IMR-90 (cell line): Measurements from ENCODE around the gene LRRC4C. TPM values are rescaled to one million over a fixed set of nuclear protein-coding genes. Genes with fewer than 3 reads are reported as not detected.

ENCODE experiments used
- ATAC-seq: fragments of 200-7000 bp; cut with Tn5 transposase; 2 replicates; pipeline ENCODE4 v1.9.1; 2020; ENCODE audit warnings: low read depth, mild to moderate bottlenecking, moderate library complexity
- BruUV-seq: library from RNA; stranded (reverse); fragments of 400-500 nt; replicated peaks from 2 replicates; lab custom pipeline; 2021; lab: Mats Ljungman, UMichigan
- CTCF ChIA-PET: fragments of 300-600 bp; formaldehyde crosslinking; extraction: SDS; loops from one replicate; lab custom pipeline; 2021; ENCODE audit warnings: antibody characterized with exemption; lab: Yijun Ruan, JAX
- POLR2A ChIA-PET: fragments of 300-600 bp; sonication (Branson Sonifier 250); formaldehyde crosslinking; loops from one replicate; lab custom pipeline; 2022; ENCODE audit warnings: antibody characterized with exemption; ENCODE audit not compliant: unreplicated experiment; lab: Charles Lee
- DNase-seq: peaks from one replicate; pipeline ENCODE4 v3.0.0; 2013
- H2AFZ ChIP-seq: replicated peaks from 2 replicates; pipeline ENCODE3; 2013; ENCODE audit warnings: low read length, mild to moderate bottlenecking; ENCODE audit not compliant: poor library complexity
- H2AK5ac ChIP-seq: 2 replicates; pipeline ENCODE4 v1.6.1; 2013; ENCODE audit warnings: low read depth, low read length, inconsistent platforms
- H2AK9ac ChIP-seq: replicated peaks from 2 replicates; pipeline ENCODE3; 2013; ENCODE audit warnings: mild to moderate bottlenecking, low read depth, low read length, moderate library complexity; ENCODE audit not compliant: poor library complexity
- H2BK120ac ChIP-seq: 2 replicates; pipeline ENCODE4 v1.6.1; 2013; ENCODE audit warnings: low read depth, low read length, inconsistent platforms
- H2BK15ac ChIP-seq: 3 replicates; pipeline ENCODE4 v1.6.1; 2013; ENCODE audit warnings: low read depth, low read length, inconsistent platforms
- H2BK20ac ChIP-seq: 2 replicates; pipeline ENCODE4 v1.6.1; 2013; ENCODE audit warnings: low read depth, mild to moderate bottlenecking, inconsistent platforms, low read length, moderate library complexity
- H2BK5ac ChIP-seq: 2 replicates; pipeline ENCODE4 v1.6.1; 2013; ENCODE audit warnings: mild to moderate bottlenecking, low read depth, low read length, inconsistent platforms; ENCODE audit not compliant: poor library complexity, severe bottlenecking
- H3K14ac ChIP-seq: replicated peaks from 2 replicates; pipeline ENCODE4 v1.6.1; 2013; ENCODE audit warnings: low read depth, low read length, inconsistent platforms
- H3K18ac ChIP-seq: 2 replicates; pipeline ENCODE4 v1.6.1; 2013; ENCODE audit warnings: low read depth, low read length, control low read depth
- H3K23ac ChIP-seq: 2 replicates; pipeline ENCODE4 v1.6.1; 2013; ENCODE audit warnings: low read depth, low read length, inconsistent platforms
- H3K27ac ChIP-seq: 2 replicates; pipeline ENCODE4 v1.5.1; 2013; ENCODE audit warnings: mild to moderate bottlenecking, control low read depth, low read length; ENCODE audit not compliant: insufficient read depth
- H3K27me3 ChIP-seq: 2 replicates; pipeline ENCODE4 v1.6.1; 2013; ENCODE audit warnings: low read length; ENCODE audit not compliant: control insufficient read depth, insufficient read depth
- H3K36me3 ChIP-seq: 2 replicates; pipeline ENCODE4 v1.6.1; 2013; ENCODE audit warnings: low read length, mixed read lengths; ENCODE audit not compliant: control insufficient read depth, insufficient read depth
- H3K4ac ChIP-seq: 2 replicates; pipeline ENCODE4 v1.6.1; 2013; ENCODE audit warnings: low read depth, low read length, inconsistent platforms
- H3K4me1 ChIP-seq: 2 replicates; pipeline ENCODE4 v1.6.1; 2013; ENCODE audit warnings: low read length, mixed read lengths; ENCODE audit not compliant: control insufficient read depth, insufficient read depth
- H3K4me2 ChIP-seq: 2 replicates; pipeline ENCODE4 v1.6.1; 2013; ENCODE audit warnings: low read depth, mild to moderate bottlenecking, control low read depth, low read length, moderate library complexity
- H3K4me3 ChIP-seq: 2 replicates; pipeline ENCODE4 v1.5.1; 2013; ENCODE audit warnings: low read depth, mild to moderate bottlenecking, control low read depth, low read length, moderate library complexity; ENCODE audit not compliant: insufficient read depth
- H3K56ac ChIP-seq: 2 replicates; pipeline ENCODE4 v1.6.1; 2013; ENCODE audit warnings: low read length, inconsistent platforms; ENCODE audit not compliant: insufficient read depth; ENCODE audit errors: extremely low read depth
- H3K79me1 ChIP-seq, 2 experiments: 2 replicates each; pipeline ENCODE4 v1.6.1; 2013; ENCODE audit warnings: low read length in 2 of 2, inconsistent platforms in 1 of 2, low read depth in 1 of 2
- H3K9ac ChIP-seq: 2 replicates; pipeline ENCODE4 v1.6.1; 2013; ENCODE audit warnings: low read depth, low read length, control low read depth
- H3K9me1 ChIP-seq: 2 replicates; pipeline ENCODE4 v1.6.1; 2013; ENCODE audit warnings: low read length, inconsistent platforms; ENCODE audit not compliant: insufficient read depth
- H3K9me3 ChIP-seq: 2 replicates; pipeline ENCODE4 v1.6.1; 2013; ENCODE audit warnings: low read length; ENCODE audit not compliant: control insufficient read depth, insufficient read depth
- H4K20me1 ChIP-seq: 2 replicates; pipeline ENCODE4 v1.6.1; 2013; ENCODE audit warnings: low read length, inconsistent platforms; ENCODE audit not compliant: insufficient read depth
- H4K5ac ChIP-seq: 2 replicates; pipeline ENCODE4 v1.6.1; 2013; ENCODE audit warnings: mild to moderate bottlenecking, low read depth, low read length, control low read depth
- H4K8ac ChIP-seq, 2 experiments: 2 replicates each; pipeline ENCODE4 v1.6.1; 2013; ENCODE audit warnings: low read depth in 2 of 2, low read length in 2 of 2, control low read depth in 1 of 2, inconsistent platforms in 1 of 2
- H4K91ac ChIP-seq: 2 replicates; pipeline ENCODE4 v1.6.1; 2013; ENCODE audit warnings: low read depth, low read length, inconsistent platforms; ENCODE audit not compliant: insufficient read depth
- BHLHE40 ChIP-seq: fragments of 150-350 bp; IDR thresholded peaks from 2 replicates; pipeline ENCODE4 v1.6.1; 2016; ENCODE audit warnings: mild to moderate bottlenecking, low read depth, low read length
- CEBPB ChIP-seq: IDR thresholded peaks from 2 replicates; pipeline ENCODE4 v1.6.1; 2012; ENCODE audit warnings: low read depth, low read length, improper control_type of control experiment
- CHD1 ChIP-seq: IDR thresholded peaks from 2 replicates; pipeline ENCODE4 v1.6.1; 2012; ENCODE audit warnings: low read depth, low read length, improper control_type of control experiment
- FOS ChIP-seq: fragments of 150-350 bp; IDR thresholded peaks from 2 replicates; pipeline ENCODE4 v1.6.1; 2016; ENCODE audit warnings: low read depth, low read length
- MAFK ChIP-seq: IDR thresholded peaks from 2 replicates; pipeline ENCODE4 v1.6.1; 2012; ENCODE audit warnings: low read depth, low read length, improper control_type of control experiment
- MAZ ChIP-seq: IDR thresholded peaks from 2 replicates; pipeline ENCODE4 v1.6.1; 2012; ENCODE audit warnings: low read depth, mild to moderate bottlenecking, low read length, improper control_type of control experiment, moderate library complexity, borderline replicate concordance
- MXI1 ChIP-seq: IDR thresholded peaks from 2 replicates; pipeline ENCODE4 v1.6.1; 2012; ENCODE audit warnings: low read depth, mild to moderate bottlenecking, low read length, moderate library complexity, borderline replicate concordance
- NFE2L2 ChIP-seq: fragments of 150-350 bp; IDR thresholded peaks from 2 replicates; pipeline ENCODE4 v1.6.1; 2016; ENCODE audit warnings: low read depth, mild to moderate bottlenecking, low read length
- POLR2A ChIP-seq: IDR thresholded peaks from 2 replicates; pipeline ENCODE4 v1.6.1; 2012; ENCODE audit warnings: mild to moderate bottlenecking, low read depth, low read length
- RAD21 ChIP-seq: IDR thresholded peaks from 2 replicates; pipeline ENCODE4 v1.6.1; 2012; ENCODE audit warnings: low read length, improper control_type of control experiment
- RCOR1 ChIP-seq: IDR thresholded peaks from 2 replicates; pipeline ENCODE4 v1.6.1; 2012; ENCODE audit warnings: mild to moderate bottlenecking, low read length, improper control_type of control experiment; ENCODE audit not compliant: insufficient replicate concordance
- RFX5 ChIP-seq: IDR thresholded peaks from 2 replicates; pipeline ENCODE4 v1.8.0; 2012; ENCODE audit warnings: low read depth, mild to moderate bottlenecking, low read length, moderate library complexity
- SMC3 ChIP-seq: fragments of 150-350 bp; IDR thresholded peaks from 2 replicates; pipeline ENCODE4 v1.6.1; 2016; ENCODE audit warnings: low read depth, mild to moderate bottlenecking, antibody characterized with exemption, low read length, moderate library complexity
- dilution Hi-C: fragments of 300-500 bp; cut with HindIII; formaldehyde crosslinking; loops from one replicate; pipeline ENCODE4 v1.14.3; 2018; ENCODE audit warnings: low sequenced_read_pairs; ENCODE audit not compliant: unreplicated experiment
- in situ Hi-C: fragments of 300-500 bp; cut with MboI; formaldehyde crosslinking; loops from 3 replicates; pipeline ENCODE4 v1.14.3; 2019; ENCODE audit warnings: low sequenced_read_pairs, inconsistent platforms, mixed read lengths
- intact Hi-C: fragments of 100-400 bp; cut with micrococcal nuclease; formaldehyde crosslinking; loops from 2 replicates; pipeline ENCODE4 v1.10.0; 2022
- polyA plus RNA-seq, 3 experiments: library from polyadenylated mRNA; depleted of rRNA; stranded (reverse); fragments of >200 nt; gene quantifications; 2 replicates each; pipeline ENCODE4 v1.2.3, GENCODE V29; 2012; ENCODE audit warnings: low replicate concordance in 1 of 3
- total RNA-seq: library from RNA; depleted of rRNA; stranded (reverse); fragments of >200 nt; gene quantifications from 2 replicates; pipeline ENCODE4 v1.2.3, GENCODE V29; 2012
- TF ChIP-seq, protein P1 (sequence below): fragments of 150-350 bp; IDR thresholded peaks from 2 replicates; pipeline ENCODE4 v1.6.1; 2017; ENCODE audit warnings: mild to moderate bottlenecking, antibody characterized with exemption, low read length, low read depth
- TF ChIP-seq, protein P2 (sequence below): conservative IDR thresholded peaks from 2 replicates; pipeline ENCODE4 v1.5.1; 2012; ENCODE audit warnings: mild to moderate bottlenecking, low read depth, low read length, improper control_type of control experiment
- TF ChIP-seq, protein P3 (sequence below): fragments of 150-350 bp; IDR thresholded peaks from 2 replicates; pipeline ENCODE4 v1.6.1; 2016; ENCODE audit warnings: low read depth, mild to moderate bottlenecking, low read length, moderate library complexity, borderline replicate concordance

Gene LRRC4C
- total and polyA plus RNA-seq, 2 of the 4 experiments (the other 2 are of a cell fraction): under 0.01 to 0.03 TPM

DNA sequence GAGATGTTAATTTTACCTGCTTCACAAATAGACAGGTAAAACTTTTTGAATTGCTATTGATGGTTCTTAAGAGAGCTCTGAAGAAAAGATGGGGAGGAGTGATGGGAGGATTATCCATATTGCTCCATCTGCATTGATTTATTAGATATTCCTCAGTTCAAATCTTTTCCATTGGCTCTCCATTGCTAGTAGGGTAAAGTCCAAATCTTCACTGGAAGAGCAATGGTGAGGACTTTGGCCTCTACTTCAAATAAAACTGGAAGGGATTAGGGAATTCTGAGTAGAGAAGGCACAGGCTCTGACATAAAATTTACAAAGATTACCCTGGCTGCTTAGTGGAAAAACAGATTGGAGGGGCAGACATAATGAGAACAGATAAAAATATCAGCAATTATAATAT lies 1024.1 kb downstream of the LRRC4C start:
- Histone ChIP-seq H2AK9ac (no peak overlapping the region), H3K9me3 (no peaks in the 10 kb centered on the region), H3K9ac (no peak overlapping the region), H3K4me2 (no peak overlapping the region), H4K5ac (no peak overlapping the region), H2AK5ac (no peak overlapping the region), H4K8ac (no peak overlapping the region), H2BK15ac (no peak overlapping the region), H4K20me1 (no peaks in the 10 kb centered on the region), H3K27me3 (no peaks in the 10 kb centered on the region), H3K18ac (no peak overlapping the region), H3K56ac (no peak overlapping the region), H3K36me3 (no peaks in the 10 kb centered on the region), H2BK5ac (no peak overlapping the region), H3K23ac (no peak overlapping the region), H3K79me1 (no peaks in the 10 kb centered on the region), H3K27ac (no peak overlapping the region), H2BK20ac (no peak overlapping the region), H4K91ac (no peak overlapping the region), H3K4me1 (no peaks in the 10 kb centered on the region), H3K9me1 (no peaks in the 10 kb centered on the region), H3K4ac (no peak overlapping the region), H3K4me3 (no peak overlapping the region), H2BK120ac (no peak overlapping the region), H2AFZ (no peak overlapping the region), H3K14ac (no peak overlapping the region)
- no TSS peak for BruUV-seq
- no peak for ATAC-seq
- ChIA-PET CTCF (no interaction called here), POLR2A (no interaction called here)
- in situ Hi-C loops (no loop called here), dilution Hi-C loops (no loop called here), intact Hi-C loops (no loop called here)
- no peak for DNase-seq
- TF ChIP-seq, protein P1, sequence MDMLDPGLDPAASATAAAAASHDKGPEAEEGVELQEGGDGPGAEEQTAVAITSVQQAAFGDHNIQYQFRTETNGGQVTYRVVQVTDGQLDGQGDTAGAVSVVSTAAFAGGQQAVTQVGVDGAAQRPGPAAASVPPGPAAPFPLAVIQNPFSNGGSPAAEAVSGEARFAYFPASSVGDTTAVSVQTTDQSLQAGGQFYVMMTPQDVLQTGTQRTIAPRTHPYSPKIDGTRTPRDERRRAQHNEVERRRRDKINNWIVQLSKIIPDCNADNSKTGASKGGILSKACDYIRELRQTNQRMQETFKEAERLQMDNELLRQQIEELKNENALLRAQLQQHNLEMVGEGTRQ: no peak
- no peak for TF ChIP-seq MAFK
- TF ChIP-seq CEBPB: no peak
- TF ChIP-seq, protein P2, sequence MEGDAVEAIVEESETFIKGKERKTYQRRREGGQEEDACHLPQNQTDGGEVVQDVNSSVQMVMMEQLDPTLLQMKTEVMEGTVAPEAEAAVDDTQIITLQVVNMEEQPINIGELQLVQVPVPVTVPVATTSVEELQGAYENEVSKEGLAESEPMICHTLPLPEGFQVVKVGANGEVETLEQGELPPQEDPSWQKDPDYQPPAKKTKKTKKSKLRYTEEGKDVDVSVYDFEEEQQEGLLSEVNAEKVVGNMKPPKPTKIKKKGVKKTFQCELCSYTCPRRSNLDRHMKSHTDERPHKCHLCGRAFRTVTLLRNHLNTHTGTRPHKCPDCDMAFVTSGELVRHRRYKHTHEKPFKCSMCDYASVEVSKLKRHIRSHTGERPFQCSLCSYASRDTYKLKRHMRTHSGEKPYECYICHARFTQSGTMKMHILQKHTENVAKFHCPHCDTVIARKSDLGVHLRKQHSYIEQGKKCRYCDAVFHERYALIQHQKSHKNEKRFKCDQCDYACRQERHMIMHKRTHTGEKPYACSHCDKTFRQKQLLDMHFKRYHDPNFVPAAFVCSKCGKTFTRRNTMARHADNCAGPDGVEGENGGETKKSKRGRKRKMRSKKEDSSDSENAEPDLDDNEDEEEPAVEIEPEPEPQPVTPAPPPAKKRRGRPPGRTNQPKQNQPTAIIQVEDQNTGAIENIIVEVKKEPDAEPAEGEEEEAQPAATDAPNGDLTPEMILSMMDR: no peak
- TF ChIP-seq, protein P3, sequence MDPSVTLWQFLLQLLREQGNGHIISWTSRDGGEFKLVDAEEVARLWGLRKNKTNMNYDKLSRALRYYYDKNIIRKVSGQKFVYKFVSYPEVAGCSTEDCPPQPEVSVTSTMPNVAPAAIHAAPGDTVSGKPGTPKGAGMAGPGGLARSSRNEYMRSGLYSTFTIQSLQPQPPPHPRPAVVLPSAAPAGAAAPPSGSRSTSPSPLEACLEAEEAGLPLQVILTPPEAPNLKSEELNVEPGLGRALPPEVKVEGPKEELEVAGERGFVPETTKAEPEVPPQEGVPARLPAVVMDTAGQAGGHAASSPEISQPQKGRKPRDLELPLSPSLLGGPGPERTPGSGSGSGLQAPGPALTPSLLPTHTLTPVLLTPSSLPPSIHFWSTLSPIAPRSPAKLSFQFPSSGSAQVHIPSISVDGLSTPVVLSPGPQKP: no peak
- TF ChIP-seq NFE2L2: no peak
- TF ChIP-seq FOS: no peak
- TF ChIP-seq RFX5: no peak
- TF ChIP-seq BHLHE40: no peak
- TF ChIP-seq MAZ: no peak
- TF ChIP-seq CHD1: no peak
- TF ChIP-seq SMC3: no peak
- TF ChIP-seq RAD21: no peak
- no peak for TF ChIP-seq MXI1
- no peak for TF ChIP-seq POLR2A
- TF ChIP-seq RCOR1: no peak
